Dermis blood vessel endothelial cell (primary cell): ENCODE data around the gene ATP8B1. TPM values are rescaled to one million over a fixed set of nuclear protein-coding genes. Genes with fewer than 3 reads are reported as not detected.
"Not testable (repeated sequence)": the region's sequence is repeated elsewhere in the genome, so short reads cannot be mapped to it uniquely, and the experiment has no call there.

Experiments used
- DNase-seq: peaks from one replicate; pipeline ENCODE4 v3.0.0; 2010
- total RNA-seq: library from RNA; depleted of rRNA; stranded (reverse); fragments of >200 nt; gene quantifications from 2 replicates; pipeline ENCODE4 v1.2.3, GENCODE V29; 2014

ATP8B1 gene
- total RNA-seq, 1 donor from 2014 or later, result 51.1 TPM

DNA sequence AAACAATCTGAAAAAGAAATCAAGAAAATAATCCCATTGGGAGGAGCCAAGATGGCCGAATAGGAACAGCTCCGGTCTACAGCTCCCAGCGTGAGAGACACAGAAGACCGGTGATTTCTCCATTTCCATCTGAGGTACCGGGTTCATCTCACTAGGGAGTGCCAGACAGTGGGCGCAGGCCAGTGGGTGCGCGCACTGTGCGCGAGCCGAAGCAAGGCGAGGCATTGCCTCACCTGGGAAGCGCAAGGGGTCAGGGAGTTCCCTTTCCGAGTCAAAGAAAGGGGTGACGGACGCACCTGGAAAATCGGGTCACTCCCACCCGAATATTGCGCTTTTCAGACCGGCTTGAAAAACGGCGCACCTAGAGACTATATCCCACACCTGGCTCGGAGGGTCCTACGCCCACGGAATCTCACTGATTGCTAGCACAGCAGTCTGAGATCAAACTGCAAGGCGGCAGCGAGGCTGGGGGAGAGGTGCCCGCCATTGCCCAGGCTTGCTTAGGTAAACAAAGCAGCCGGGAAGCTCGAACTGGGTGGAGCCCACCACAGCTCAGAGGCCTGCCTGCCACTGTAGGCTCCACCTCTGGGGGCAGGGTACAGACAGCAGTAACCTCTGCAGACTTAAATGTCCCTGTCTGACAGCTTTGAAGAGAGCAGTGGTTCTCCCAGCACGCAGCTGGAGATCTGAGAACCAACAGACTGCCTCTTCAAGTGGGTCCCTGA, 83.7 kb downstream of the ATP8B1 start:
- DNase-seq, result not testable (repeated sequence)

GRCh38 chr18:57716549-57716948, 86.6 kb downstream of the ATP8B1 start:
- no peak for DNase-seq

GRCh38 chr18:57715671-57716070, 87.4 kb downstream of the ATP8B1 start:
- DNase-seq, result no peak

DNA sequence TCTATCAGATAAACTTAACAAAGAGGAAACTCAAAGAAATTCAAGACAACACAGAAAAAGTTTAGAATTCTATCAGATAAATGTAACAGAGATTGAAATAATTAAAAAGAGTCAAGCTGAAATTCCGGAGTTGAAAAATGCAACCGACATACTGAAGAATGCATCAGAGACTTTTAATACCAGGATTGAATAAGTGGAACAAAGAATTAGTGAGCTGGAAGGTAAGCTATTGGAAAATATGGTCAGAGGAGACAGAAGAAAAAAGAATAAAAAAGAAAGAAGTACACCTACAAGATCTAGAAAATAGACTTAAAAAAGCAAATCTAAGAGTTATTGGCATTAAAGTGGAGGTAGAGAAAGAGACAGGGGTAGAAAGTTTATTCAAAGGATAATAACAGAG, 88.0 kb downstream of the ATP8B1 start:
- no peak for DNase-seq

DNA sequence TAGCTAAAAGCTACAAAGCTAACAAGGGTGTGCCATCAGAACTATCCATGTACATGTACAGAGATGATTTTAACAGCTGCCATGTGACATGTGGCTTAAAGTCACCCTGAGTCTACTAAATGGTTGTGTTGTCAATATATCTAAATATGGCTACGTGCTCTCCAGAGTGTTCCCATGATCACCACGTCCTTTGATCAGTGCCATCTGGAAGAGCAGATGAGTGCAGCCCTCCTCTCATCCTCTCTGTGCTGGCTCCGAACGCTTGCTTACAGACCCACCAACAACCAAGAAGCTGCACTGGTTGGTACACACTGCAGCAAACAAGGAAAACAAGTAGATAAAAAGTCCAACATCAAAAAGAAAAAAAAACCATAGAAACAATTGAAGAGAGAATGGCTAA, 92.9 kb downstream of the ATP8B1 start:
- DNase-seq, result no peak

- DNase-seq, result no peak
These were observed 93.8 kb downstream of the ATP8B1 start for GRCh38 chr18:57709335-57709734.

- DNase-seq, result no peak
These were observed 94.8 kb downstream of the ATP8B1 start for GRCh38 chr18:57708288-57708687.

DNA sequence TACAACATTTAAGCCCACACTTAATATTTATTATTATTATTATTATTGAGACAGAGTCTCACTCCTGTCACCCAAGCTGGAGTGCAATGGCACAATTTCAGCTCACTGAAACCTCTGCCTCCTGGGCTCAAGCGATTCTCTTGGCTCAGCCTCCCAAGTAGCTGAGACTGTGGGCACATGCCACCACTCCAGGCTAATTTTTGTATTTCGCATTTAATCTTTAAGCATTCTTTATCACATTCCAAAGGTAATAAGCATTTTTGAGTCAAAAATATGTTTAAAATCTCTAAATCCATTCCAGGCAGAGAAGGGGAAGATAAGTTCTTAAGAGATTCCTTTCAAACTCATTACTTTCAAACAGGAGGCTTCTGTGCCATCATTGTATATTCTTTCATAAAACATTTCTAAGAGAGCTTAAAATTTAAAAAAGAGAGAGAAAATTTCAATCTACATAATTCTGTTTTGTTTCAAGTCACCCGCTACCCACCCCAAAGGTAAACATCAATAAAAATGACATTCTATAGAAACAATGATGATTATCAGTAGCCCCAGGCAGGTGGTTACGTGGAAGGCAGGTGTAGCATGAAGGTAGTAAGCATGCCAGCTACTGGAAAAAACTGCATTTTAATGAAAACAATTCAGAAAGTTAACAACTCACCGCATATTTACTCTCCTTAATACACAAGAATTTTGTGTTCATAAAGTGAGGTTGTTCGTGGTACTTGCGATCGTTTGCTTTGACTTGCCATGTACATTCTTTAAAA, 97.1 kb downstream of the ATP8B1 start:
- DNase-seq, result no peak

DNA sequence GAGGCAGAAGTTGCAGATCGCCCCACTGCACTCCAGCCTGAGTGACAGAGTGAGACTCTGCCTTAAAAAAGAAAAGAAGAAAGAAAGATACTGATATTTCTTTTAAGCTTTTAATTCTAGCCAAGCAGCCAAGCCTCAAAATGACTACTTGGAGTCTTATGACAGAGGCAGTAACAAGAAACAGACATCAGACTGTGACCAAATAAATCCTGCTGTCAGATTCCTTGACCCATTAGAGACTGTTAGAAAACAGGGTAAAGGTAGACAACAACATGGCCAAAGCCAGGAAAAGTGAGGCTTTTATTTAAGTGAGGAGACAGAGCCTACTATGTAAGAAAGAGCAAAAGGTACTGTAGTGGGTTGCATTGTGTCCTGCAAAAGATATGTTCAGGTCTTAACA, 98.1 kb downstream of the ATP8B1 start:
- DNase-seq, result no peak

GRCh38 chr18:57698571-57699276, 104.4 kb downstream of the ATP8B1 start:
- DNase-seq, result no peak

DNA sequence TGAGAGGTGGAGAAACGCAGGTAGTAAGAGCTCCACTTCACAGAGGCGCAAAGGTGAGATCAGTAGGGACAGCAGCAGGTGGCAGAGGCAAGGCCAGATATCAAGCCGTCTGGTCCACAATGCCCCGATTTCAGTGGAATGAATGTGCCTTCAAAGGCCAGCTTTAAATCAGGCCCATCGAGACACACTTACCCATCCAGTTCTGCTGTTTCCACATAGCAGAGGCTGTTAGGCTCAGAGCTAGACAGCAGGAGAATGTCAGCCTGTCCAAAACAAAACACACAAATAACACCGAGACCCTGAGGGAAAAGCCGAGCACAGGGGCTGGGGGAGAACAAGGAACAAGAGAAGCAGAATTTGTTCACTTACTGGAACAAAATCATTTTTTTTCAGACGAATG, 105.7 kb downstream of the ATP8B1 start:
- no peak for DNase-seq

- DNase-seq, result no peak
These were observed 106.8 kb downstream of the ATP8B1 start for GRCh38 chr18:57696271-57696670.

- DNase-seq, result no peak
These were observed 111.8 kb downstream of the ATP8B1 start for GRCh38 chr18:57691363-57691762.

DNA sequence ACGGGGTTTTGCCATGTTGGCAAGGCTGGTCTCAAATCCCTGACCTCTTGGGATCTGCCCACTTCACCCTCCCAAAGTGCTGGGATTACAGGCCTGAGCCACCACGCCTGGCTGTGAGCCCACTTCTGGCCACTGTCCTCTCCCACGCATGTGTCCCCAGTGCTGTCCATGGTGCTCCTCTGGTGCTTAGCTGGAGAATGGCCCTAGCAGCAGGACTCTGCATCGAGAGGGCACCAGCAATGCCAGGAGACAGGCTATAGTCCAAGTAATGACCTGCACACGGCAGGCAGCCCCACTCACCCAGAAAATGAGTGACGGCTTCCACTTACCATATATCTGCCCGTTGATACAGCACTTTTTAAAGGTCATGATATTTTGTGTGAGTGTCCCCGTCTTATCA, 115.1 kb downstream of the ATP8B1 start:
- DNase-seq, result no peak

DNA sequence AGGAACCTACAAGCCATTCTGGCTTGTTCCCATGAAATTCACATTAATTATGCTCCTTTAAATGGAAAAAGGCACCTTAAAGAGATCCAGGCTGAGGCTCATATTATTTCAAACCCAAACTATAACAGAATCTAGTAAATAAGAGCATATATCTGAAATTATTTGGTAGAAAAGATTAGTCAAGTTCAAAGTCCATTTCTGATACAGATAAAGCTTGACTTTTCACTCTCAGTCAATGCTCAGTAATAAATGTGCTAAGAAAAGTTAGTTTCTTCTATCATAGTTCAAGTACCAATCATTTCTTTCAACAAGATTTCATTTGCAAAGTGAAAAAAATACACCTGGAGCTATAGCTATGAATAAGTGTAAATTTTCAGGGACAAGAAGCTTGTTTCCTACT, 119.6 kb downstream of the ATP8B1 start:
- DNase-seq, result no peak

- peak; percentile 74 for DNase-seq
These were observed 125.6 kb downstream of the ATP8B1 start for GRCh38 chr18:57677262-57678211.

GRCh38 chr18:57674891-57675290, 128.2 kb downstream of the ATP8B1 start:
- peak; percentile 92 for DNase-seq

DNA sequence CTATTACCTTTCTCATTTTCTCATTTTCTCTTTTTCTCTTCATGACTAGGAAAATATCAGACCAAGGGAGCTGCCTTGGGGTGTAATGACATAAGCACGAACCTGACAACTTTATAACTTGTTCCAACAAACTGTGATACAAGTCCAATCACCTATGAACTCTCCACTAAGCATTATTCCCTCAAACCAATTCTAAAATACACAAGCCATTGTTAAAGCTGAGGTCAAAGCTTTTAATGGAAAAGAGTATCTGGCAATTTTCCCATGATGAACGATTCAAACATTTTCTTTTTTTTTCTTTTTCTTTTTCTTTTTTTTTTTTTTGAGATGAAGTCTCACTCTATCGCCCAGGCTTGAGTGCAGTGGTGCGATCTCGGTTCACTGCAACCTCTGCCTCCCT, 133.1 kb downstream of the ATP8B1 start:
- DNase-seq, result peak; percentile 54

GRCh38 chr18:57668021-57668420, 135.1 kb downstream of the ATP8B1 start:
- DNase-seq, result peak; percentile 84

DNA sequence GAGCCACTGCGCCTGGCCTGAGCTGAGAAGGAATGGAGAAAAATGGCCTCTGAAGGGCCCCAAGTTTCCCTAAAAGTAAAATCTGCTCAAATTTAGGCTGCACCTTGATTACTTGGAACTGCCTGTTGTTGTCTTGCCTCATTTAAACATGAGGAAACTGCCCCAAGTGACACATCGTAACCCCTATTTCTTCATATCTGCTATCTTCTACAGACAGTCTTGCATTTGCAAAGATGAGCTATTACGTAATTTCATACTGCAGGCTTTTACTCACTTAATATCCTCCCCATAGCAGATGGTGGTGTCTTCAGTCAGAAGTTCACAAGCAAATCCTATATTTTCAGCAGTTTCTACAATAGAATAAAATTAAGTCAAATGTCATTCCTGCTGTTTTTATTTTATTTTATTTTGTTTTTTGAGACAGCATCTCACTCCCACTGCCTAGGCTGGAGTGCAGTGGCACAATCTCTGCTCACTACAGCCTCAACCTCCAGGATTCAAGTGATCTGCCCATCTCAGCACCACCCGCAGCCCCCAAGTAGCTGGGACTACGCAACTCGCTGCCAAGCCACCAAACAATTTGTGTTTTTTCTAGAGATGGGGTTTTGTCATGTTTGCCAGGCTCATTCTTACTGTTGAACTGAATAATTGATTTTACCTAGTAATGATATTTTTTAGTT, 136.2 kb downstream of the ATP8B1 start:
- no peak for DNase-seq

DNA sequence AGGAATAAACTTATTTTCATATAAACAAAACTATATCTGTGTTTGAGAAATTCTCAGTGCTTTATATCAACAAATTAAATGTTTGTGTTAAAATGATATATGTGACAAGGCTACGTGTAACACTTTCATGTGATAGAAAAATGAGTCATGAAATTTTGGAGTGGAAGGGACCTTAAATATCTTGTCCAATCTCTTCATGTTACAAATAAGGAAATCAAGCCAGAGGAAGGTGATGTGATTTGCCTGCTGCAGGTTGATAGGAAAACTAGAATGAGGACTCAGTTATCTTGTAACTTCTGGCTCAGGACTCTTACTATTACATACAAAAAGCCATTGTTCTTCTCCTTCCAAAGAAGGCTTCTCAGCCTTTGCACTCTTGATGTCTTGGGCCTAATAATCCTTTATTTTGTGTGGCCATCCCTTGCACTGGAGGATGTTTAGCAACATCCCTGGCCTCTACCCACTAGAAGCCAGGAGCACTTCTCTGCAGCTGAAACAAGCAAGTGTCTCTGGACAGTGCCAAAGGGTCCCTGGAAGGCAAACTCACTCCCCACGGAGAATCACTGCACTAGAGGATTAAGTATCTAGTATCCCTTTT, 138.4 kb downstream of the ATP8B1 start:
- DNase-seq, result no peak
